Coronary artery (tissue), 2 donors: ENCODE data around the gene ACTL6A.

Experiments
- DNase-seq: peaks from one replicate; pipeline ENCODE4 v3.0.0-alpha.2; 2017; ENCODE audit warnings: low spot score
- H3K27ac ChIP-seq, 2 donors: fragments of 200-600 bp; sonication (generic); one replicate each; pipeline ENCODE4 v1.5.1; 2016 to 2019
- H3K4me3 ChIP-seq: fragments of 200-600 bp; sonication (generic); 2 replicates; pipeline ENCODE4 v1.5.1; 2016; ENCODE audit warnings: mild to moderate bottlenecking, moderate library complexity
- TF ChIP-seq, protein P1 (sequence below): fragments of 200-600 bp; sonication (generic); IDR thresholded peaks from one replicate; pipeline ENCODE4 v1.5.1; 2019; ENCODE audit warnings: antibody characterized with exemption

Gene ACTL6A

DNA sequence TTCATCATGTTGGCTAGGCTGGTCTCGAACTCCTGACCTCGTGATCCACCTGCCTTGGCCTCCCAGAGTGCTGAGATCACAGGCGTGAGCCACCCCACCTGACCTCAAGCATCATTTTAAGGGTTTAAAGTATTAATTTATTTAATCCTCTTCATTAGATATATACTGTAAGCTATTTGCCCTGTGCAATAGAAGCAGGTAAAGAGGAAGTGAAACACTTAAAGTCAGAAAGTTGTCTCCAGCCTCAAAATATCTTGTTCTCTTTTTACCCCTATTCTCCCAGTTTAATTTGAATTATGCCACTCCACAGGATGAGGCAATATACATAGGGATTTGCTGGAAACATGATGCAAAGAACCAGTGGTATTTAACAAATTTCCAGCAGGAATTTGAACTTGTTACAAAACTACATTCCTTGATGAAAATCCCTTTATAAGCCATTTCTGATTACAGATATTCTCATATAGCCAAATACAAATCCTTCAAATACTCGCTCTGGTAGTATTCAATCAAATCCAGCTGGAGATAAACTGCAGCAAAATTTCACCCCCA is 43.9 kb downstream of the ACTL6A start:
- TF ChIP-seq, protein P1, sequence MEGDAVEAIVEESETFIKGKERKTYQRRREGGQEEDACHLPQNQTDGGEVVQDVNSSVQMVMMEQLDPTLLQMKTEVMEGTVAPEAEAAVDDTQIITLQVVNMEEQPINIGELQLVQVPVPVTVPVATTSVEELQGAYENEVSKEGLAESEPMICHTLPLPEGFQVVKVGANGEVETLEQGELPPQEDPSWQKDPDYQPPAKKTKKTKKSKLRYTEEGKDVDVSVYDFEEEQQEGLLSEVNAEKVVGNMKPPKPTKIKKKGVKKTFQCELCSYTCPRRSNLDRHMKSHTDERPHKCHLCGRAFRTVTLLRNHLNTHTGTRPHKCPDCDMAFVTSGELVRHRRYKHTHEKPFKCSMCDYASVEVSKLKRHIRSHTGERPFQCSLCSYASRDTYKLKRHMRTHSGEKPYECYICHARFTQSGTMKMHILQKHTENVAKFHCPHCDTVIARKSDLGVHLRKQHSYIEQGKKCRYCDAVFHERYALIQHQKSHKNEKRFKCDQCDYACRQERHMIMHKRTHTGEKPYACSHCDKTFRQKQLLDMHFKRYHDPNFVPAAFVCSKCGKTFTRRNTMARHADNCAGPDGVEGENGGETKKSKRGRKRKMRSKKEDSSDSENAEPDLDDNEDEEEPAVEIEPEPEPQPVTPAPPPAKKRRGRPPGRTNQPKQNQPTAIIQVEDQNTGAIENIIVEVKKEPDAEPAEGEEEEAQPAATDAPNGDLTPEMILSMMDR = no peak
- H3K27ac ChIP-seq = no peak overlapping the region
- no peak for DNase-seq

DNA sequence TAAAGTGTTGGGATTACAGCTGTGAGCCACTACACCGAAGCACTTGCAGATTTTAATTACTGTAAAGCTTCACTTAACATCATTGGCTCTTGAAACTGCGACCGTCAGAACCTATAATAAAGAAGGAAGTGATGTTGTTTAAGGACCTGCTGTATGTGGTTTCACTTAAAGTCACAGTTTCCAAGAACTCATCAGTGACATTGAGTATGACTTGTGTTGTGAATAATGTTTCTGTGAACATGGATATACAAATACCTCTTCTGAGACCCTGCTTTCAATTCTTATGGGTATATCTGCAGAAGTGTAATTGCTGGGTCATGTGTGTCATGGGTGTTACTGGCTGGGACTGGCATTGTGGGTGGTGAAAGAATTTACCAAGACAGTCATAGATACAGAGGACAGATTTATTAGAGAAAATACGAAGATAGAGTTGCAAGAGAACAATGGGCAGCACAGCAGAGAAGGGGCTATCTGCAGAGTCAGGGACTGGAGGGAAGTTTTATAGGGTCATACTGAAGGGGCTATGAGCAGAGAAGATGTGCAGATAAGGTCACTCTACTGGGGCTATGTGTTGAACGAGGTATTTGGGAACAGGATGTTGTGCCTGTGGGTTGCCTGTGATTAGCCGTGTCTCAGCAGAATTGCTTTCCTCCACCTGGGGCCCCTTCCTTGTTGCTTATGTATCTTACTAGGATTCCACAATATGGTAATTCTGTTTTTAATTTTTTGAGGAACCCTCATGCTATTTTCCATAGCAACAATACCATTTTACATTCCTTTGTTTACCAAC is 46.4 kb downstream of the ACTL6A start:
- Histone ChIP-seq H3K4me3 (no peak overlapping the region), H3K27ac (no peak overlapping the region)
- DNase-seq = no peak
- TF ChIP-seq, protein P1 = no peak

More for the DNA sequence above, 43.9 kb downstream of the ACTL6A start:
- no peak overlapping the region for H3K4me3 ChIP-seq

DNA sequence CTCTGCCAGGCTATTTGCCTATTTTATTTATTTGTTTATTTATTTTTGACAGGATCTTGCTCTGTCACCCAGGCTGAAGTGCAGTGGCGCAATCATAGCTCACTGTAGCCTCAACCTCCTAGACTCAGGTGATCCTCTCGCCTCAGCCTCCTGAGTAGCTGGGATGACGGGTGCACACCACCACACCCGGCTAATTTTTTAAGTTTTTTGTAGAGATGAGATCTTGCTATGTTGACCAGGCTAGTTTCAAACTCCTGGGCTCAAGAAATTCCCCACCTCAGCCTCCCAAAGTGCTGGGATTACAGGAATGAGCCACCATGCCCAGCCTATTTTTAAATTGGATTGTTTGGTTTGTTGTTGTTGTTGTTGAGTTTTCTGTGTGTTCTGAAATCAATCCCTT is 47.3 kb downstream of the ACTL6A start:
- no peak for DNase-seq
- TF ChIP-seq, protein P1 = no peak
- no peak overlapping the region for H3K4me3 ChIP-seq
- H3K27ac ChIP-seq = no peak overlapping the region

DNA sequence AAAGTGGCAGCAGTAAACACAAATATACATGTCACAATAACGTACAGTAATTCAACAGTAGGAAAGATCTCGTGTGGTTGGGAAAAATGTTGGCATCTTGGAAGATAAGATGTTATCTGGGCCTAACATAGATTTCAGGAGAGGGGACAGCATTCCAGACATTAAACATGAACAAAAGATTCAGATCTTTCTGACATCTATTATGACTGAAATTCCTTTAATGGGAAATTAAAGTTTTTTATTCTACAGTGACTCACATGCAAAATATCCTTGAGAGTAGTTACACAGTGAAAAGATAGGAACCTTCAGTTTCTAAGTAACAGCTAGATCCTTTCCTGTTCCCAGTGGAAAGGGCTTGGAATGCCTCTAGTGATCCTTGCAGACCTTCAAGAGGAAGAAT is 51.1 kb downstream of the ACTL6A start:
- TF ChIP-seq, protein P1 = no peak
- no peak overlapping the region for H3K4me3 ChIP-seq
- no peak for DNase-seq
- H3K27ac ChIP-seq = no peak overlapping the region

DNA sequence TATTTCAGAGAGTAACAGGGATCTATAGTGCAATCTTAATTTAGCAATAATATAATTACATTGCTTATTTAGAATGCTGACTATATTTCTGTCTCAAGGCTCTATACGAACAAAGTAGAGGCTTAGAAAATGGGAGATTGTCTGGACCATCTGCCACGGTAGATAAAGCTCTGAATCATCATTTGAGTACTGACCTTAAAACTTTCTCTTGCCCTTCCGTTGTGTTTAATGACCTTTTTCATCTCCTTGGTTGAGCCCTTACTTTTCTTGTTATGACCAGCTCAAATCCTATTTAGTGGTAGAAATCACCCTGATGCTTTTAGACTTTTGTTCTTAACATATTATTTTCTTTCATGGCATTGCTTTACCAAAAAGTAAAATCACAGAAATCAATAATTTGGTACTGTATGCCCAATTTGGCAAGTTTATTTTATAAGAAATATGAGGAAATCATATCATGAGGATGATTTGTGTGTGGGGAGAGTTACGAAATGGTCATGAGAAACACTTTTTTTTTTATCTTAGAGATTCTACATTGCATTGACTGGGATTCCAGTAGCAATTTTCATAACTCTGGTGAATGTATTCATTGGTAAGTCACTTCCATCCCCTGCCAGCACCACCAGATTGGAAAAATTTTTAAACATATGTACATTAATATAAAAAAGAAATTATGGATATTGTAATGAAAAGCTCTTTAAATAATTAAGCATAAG is 52.9 kb downstream of the ACTL6A start:
- TF ChIP-seq, protein P1 = no peak

DNA sequence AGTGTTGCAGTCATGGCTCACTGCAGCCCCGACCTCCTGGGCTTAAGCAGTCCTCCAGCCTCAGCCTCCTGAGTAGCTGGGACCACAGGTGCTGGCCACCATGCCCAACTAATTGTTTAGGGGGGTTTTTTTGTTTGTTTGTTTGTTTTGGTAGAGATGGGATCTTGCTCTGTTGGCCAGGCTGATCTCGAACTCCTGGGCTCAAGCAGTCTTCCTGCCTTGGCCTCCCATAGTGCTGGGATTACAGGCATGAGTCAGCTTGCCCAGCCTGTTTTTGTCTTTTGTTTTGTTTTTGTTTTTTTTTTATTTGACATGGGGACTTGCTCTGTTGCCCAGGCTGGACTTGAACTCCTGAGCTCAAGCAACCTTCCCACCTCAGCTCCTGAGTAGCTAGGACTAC is 59.3 kb downstream of the ACTL6A start:
- H3K27ac ChIP-seq = no peak overlapping the region
- H3K4me3 ChIP-seq = no peak overlapping the region
- DNase-seq = no peak
- TF ChIP-seq, protein P1 = no peak

More for the DNA sequence above, 52.9 kb downstream of the ACTL6A start:
- Histone ChIP-seq H3K4me3 (no peak overlapping the region), H3K27ac (no peak overlapping the region)
- DNase-seq = no peak
